Keratinocyte (primary cell): ENCODE results near the gene LRRC37B. TPM values are rescaled to one million over a fixed set of nuclear protein-coding genes. Genes with fewer than 3 reads are reported as not detected.
"Not testable (repeated sequence)": the region's sequence is repeated elsewhere in the genome, so short reads cannot be mapped to it uniquely, and the experiment has no call there.

ENCODE experiments used
- DNase-seq: peaks from one replicate; pipeline ENCODE4 v3.0.0-alpha.2; 2011; ENCODE audit warnings: low read depth, missing footprints, low spot score
- FAIRE-seq: peaks from 2 replicates; lab custom pipeline; 2011; peaks lifted over from hg19 to GRCh38; lab: Jason Lieb, UNC
- H2AFZ ChIP-seq: 2 replicates; pipeline ENCODE4 v1.6.0; 2012; ENCODE audit warnings: low read length, control low read depth, inconsistent platforms; ENCODE audit not compliant: control insufficient read depth
- H3K27ac ChIP-seq: 2 replicates; pipeline ENCODE4 v1.5.1; 2011; ENCODE audit warnings: low read length; ENCODE audit not compliant: control insufficient read depth, insufficient read depth
- H3K27me3 ChIP-seq: 3 replicates; pipeline ENCODE4 v1.6.0; 2011; ENCODE audit warnings: low read length; ENCODE audit not compliant: control insufficient read depth, insufficient read depth; ENCODE audit errors: extremely low read depth
- H3K36me3 ChIP-seq, 2 experiments: 2 replicates in 1 of 2; 3 replicates in 1 of 2; pipeline ENCODE4 v1.5.1; 2011; ENCODE audit warnings: low read length in 2 of 2, mild to moderate bottlenecking in 1 of 2; ENCODE audit not compliant: control insufficient read depth in 2 of 2, insufficient read depth in 2 of 2; ENCODE audit errors: extremely low read depth in 1 of 2
- H3K4me1 ChIP-seq: 3 replicates; pipeline ENCODE4 v1.5.1; 2011; ENCODE audit warnings: low read length; ENCODE audit not compliant: control insufficient read depth, insufficient read depth; ENCODE audit errors: extremely low read depth
- H3K4me2 ChIP-seq: 3 replicates; pipeline ENCODE4 v1.6.0; 2011; ENCODE audit warnings: low read depth, low read length; ENCODE audit not compliant: control insufficient read depth, insufficient read depth; ENCODE audit errors: extremely low read depth
- H3K4me3 ChIP-seq, 3 experiments: fragments of 200-600 bp in 1 of 3; sonication (generic) in 1 of 3; 2 replicates in 2 of 3; 3 replicates in 1 of 3; pipeline ENCODE4 v1.5.1; 2011 to 2016; ENCODE audit warnings: low read length in 3 of 3, mild to moderate bottlenecking in 3 of 3, control low read depth in 2 of 3, inconsistent platforms in 1 of 3, low read depth in 1 of 3, mixed read lengths in 1 of 3, mixed run types in 1 of 3, moderate library complexity in 1 of 3; ENCODE audit not compliant: control insufficient read depth in 2 of 3, insufficient read depth in 2 of 3; ENCODE audit errors: extremely low read depth in 1 of 3
- H3K79me2 ChIP-seq: 2 replicates; pipeline ENCODE4 v1.6.0; 2012; ENCODE audit warnings: low read length; ENCODE audit not compliant: control insufficient read depth, insufficient read depth
- H3K9ac ChIP-seq: 3 replicates; pipeline ENCODE4 v1.6.0; 2011; ENCODE audit warnings: low read length; ENCODE audit not compliant: control insufficient read depth, insufficient read depth; ENCODE audit errors: extremely low read depth
- H3K9me1 ChIP-seq: 3 replicates; pipeline ENCODE4 v1.6.0; 2011; ENCODE audit warnings: low read length; ENCODE audit not compliant: control insufficient read depth, insufficient read depth; ENCODE audit errors: extremely low read depth
- H3K9me3 ChIP-seq: 2 replicates; pipeline ENCODE4 v1.5.1; 2012; ENCODE audit warnings: low read depth, low read length; ENCODE audit not compliant: control insufficient read depth
- H4K20me1 ChIP-seq: 3 replicates; pipeline ENCODE4 v1.6.0; 2011; ENCODE audit warnings: low read length; ENCODE audit not compliant: control insufficient read depth, insufficient read depth; ENCODE audit errors: extremely low read depth
- EZH2 ChIP-seq: IDR thresholded peaks from one replicate; pipeline ENCODE4 v1.6.1; 2012; ENCODE audit warnings: inconsistent platforms, mild to moderate bottlenecking, low read length, moderate library complexity
- dilution Hi-C: fragments of 300-500 bp; cut with MboI; formaldehyde crosslinking; loops from one replicate; pipeline ENCODE4 v1.7.0; 2020; ENCODE audit warnings: low sequenced_read_pairs; ENCODE audit not compliant: extremely low pct_ligation_motif_present
- polyA plus RNA-seq, 5 experiments: library from polyadenylated mRNA; depleted of rRNA in 3 of 5; stranded (reverse) in 3 of 5; stranded (forward) in 1 of 5; unstranded in 1 of 5; fragments of >200 nt; gene quantifications; 1 replicate in 1 of 5; 2 replicates in 3 of 5; 3 replicates in 1 of 5; pipeline versions ENCODE4 v1.2.1 to v1.2.3, GENCODE V29; 2011 to 2012; ENCODE audit warnings: missing spikeins in 2 of 5, low read depth in 1 of 5, low replicate concordance in 1 of 5
- TF ChIP-seq, protein P1 (sequence below), 3 experiments: IDR thresholded peaks in 1 of 3; conservative IDR thresholded peaks in 1 of 3; optimal IDR thresholded peaks in 1 of 3; 2 replicates in 2 of 3; 3 replicates in 1 of 3; pipeline versions ENCODE3 to v1.5.1; 2011; ENCODE audit warnings: low read length in 3 of 3, mild to moderate bottlenecking in 3 of 3, moderate library complexity in 2 of 3, control low read depth in 1 of 3, inconsistent platforms in 1 of 3; ENCODE audit not compliant: insufficient read depth in 2 of 3; ENCODE audit errors: extremely low read depth in 1 of 3

LRRC37B gene
- polyA plus RNA-seq, 1 donor (not counting 4 experiments of a cell fraction or from before 2014, with no cell fraction given) = 9.9 TPM

DNA sequence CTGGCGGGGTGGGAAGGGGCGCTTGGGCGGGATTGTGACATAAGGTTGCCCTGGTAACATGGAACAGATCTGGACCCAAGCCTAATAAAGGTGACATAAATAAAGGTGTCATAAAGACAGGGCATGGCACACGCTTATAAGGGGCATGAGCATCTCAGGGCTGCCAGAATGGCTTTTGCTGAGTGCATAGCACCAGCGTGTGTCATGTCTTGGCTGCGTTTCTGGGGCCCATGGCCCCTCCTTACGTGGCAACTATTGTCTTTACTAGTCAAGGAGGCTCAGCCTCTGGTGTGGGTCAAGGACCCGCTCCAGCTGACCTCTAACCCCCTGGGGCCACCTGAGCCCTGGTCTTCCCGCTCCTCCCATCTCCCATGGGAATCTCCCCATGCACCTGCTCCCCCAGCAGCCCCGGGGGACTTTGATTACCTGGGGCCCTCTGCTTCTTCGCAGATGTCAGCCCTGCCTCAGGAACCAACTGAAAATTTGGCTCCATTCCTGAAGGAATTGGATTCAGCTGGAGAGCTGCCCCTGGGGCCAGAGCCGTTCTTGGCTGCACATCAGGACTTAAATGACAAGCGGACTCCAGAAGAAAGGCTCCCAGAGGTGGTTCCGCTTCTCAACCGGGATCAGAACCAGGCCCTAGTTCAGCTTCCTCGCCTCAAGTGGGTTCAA, 13.9 kb downstream of the LRRC37B start:
- no peak for DNase-seq
- Histone ChIP-seq H3K4me2 (no peak overlapping the region), H3K27ac (no peak overlapping the region), H4K20me1 (no peaks in the 10 kb centered on the region), H3K4me1 (no peaks in the 10 kb centered on the region), H3K9me1 (no peaks in the 10 kb centered on the region), H3K4me3 (no peak overlapping the region), H2AFZ (no peak overlapping the region), H3K36me3 (peaks cover 0 to 1% of the 10 kb centered on the region in 2 experiments), H3K9me3 (no peaks in the 10 kb centered on the region), H3K27me3 (no peaks in the 10 kb centered on the region), H3K9ac (no peak overlapping the region), H3K79me2 (no peaks in the 10 kb centered on the region)
- TF ChIP-seq, protein P1, sequence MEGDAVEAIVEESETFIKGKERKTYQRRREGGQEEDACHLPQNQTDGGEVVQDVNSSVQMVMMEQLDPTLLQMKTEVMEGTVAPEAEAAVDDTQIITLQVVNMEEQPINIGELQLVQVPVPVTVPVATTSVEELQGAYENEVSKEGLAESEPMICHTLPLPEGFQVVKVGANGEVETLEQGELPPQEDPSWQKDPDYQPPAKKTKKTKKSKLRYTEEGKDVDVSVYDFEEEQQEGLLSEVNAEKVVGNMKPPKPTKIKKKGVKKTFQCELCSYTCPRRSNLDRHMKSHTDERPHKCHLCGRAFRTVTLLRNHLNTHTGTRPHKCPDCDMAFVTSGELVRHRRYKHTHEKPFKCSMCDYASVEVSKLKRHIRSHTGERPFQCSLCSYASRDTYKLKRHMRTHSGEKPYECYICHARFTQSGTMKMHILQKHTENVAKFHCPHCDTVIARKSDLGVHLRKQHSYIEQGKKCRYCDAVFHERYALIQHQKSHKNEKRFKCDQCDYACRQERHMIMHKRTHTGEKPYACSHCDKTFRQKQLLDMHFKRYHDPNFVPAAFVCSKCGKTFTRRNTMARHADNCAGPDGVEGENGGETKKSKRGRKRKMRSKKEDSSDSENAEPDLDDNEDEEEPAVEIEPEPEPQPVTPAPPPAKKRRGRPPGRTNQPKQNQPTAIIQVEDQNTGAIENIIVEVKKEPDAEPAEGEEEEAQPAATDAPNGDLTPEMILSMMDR (optimal IDR thresholded peaks at IDR 0.05 in 1 of 3, IDR thresholded peaks at IDR 0.05 in 1 of 3, conservative IDR thresholded peaks at IDR 0.05 in 1 of 3; ENCODE audit: extremely low read depth in 1 of 3, insufficient read depth in 2 of 3, low read length in 3 of 3) = no peak
- TF ChIP-seq EZH2 = no peak
- dilution Hi-C loops = no loop called here
- no peak for FAIRE-seq

DNA sequence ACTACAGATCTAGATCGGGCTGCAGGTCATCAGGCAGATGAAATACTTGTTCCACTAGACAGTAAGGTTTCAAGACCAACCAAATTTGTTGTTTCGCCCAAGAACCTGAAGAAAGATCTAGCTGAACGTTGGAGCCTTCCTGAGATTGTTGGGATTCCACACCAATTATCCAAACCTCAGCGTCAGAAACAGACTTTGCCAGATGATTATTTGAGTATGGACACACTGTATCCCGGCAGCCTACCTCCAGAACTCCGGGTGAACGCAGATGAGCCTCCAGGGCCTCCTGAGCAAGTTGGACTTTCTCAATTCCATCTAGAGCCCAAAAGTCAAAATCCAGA, 14.4 kb downstream of the LRRC37B start:
- no peak for FAIRE-seq
- dilution Hi-C loops = no loop called here
- peaks cover 0 to 1% of the 10 kb centered on the region in 2 experiments for H3K36me3 ChIP-seq

DNA sequence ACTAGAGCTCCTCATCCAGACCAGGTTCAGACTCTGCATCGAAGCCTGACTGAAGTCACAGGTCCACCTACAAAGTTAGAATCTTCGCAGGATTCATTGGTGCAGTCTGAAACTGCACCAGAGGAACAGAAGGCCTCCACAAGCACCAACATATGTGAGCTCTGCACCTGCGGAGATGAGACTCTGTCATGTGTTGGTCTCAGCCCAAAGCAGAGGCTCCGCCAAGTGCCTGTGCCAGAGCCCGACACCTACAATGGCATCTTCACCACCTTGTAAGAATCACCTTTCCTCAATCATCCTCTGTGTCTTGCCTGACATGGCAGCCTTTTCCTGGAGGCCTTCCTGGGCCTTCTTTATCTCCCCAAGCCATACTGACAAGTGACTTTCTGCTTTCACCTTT, 15.4 kb downstream of the LRRC37B start:
- H3K79me2 ChIP-seq, H2AFZ ChIP-seq, dilution Hi-C loops, FAIRE-seq, H3K27me3 ChIP-seq, H3K9me1 ChIP-seq, H3K36me3 ChIP-seq, H3K9ac ChIP-seq, DNase-seq, H4K20me1 ChIP-seq, H3K4me1 ChIP-seq, H3K27ac ChIP-seq, H3K4me3 ChIP-seq, H3K9me3 ChIP-seq, H3K4me2 ChIP-seq: not testable (repeated sequence)

More for the DNA sequence above, 14.4 kb downstream of the LRRC37B start:
- H3K4me3 ChIP-seq = no peak overlapping the region
- no peaks in the 10 kb centered on the region for H3K9me3 ChIP-seq
- no peaks in the 10 kb centered on the region for H3K27me3 ChIP-seq
- H4K20me1 ChIP-seq = no peaks in the 10 kb centered on the region
- H2AFZ ChIP-seq = no peak overlapping the region
- H3K9ac ChIP-seq = no peak overlapping the region
- H3K4me1 ChIP-seq = no peaks in the 10 kb centered on the region
- no peaks in the 10 kb centered on the region for H3K79me2 ChIP-seq
- no peaks in the 10 kb centered on the region for H3K9me1 ChIP-seq
- H3K27ac ChIP-seq = no peak overlapping the region
- no peak overlapping the region for H3K4me2 ChIP-seq
- TF ChIP-seq EZH2 = no peak
- TF ChIP-seq, protein P1 (optimal IDR thresholded peaks at IDR 0.05 in 1 of 3, IDR thresholded peaks at IDR 0.05 in 1 of 3, conservative IDR thresholded peaks at IDR 0.05 in 1 of 3; ENCODE audit: extremely low read depth in 1 of 3, insufficient read depth in 2 of 3, low read length in 3 of 3) = no peak
- no peak for DNase-seq

DNA sequence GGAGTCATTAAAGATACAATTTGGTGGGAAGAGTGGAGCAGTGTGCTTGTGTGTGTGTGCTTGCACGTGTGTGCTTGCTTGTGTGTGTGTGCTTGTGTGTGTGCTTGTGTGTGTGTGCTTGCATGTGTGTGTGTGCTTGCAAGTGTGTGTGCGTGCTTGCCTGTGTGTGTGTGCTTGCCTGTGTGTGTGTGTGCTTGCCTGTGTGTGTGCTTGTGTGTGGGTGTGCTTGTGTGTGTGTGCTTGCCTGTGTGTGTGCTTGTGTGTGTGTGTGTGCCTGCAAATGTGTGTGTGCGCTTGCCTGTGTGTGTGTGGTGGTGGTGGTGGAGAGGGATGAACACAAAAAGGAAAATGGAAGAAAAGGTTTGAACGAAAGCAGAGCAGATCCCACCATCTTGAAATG, 20.1 kb downstream of the LRRC37B start:
- H3K4me3 ChIP-seq, H3K4me1 ChIP-seq, H3K27ac ChIP-seq, H4K20me1 ChIP-seq, H3K9me3 ChIP-seq, DNase-seq, FAIRE-seq, H3K79me2 ChIP-seq, H2AFZ ChIP-seq, H3K4me2 ChIP-seq, H3K27me3 ChIP-seq, H3K9me1 ChIP-seq, H3K36me3 ChIP-seq, H3K9ac ChIP-seq, dilution Hi-C loops: not testable (repeated sequence)
